OCI-LY7 (cell line): ENCODE data around the gene TNPO1.

ENCODE experiments used
- CTCF ChIP-seq: fragments of 200-600 bp; sonication (generic); conservative IDR thresholded peaks from 2 replicates; pipeline ENCODE4 v1.5.1; 2014; ENCODE audit warnings: mild to moderate bottlenecking, antibody characterized with exemption, low read length, moderate library complexity, mixed read lengths
- EZH2phosphoT487 ChIP-seq: fragments of 200-600 bp; sonication (generic); IDR thresholded peaks from 2 replicates; pipeline ENCODE4 v1.6.1; 2018; ENCODE audit warnings: low read depth, borderline replicate concordance, mild to moderate bottlenecking, mixed run types, antibody characterized with exemption, low read length, moderate library complexity, mixed read lengths

- TF ChIP-seq CTCF (no peak), EZH2phosphoT487 (no peak)
These were observed 729 bp upstream of the TNPO1 start for GRCh38 chr5:72815580-72816283.
